NCI-H1436 treated with DMSO at 0.1 percent for 48 hours (cell line): Measurements from ENCODE around the gene POU4F1.
A peak's percentile ranks its signal among the peaks of the same experiment; 100 is the strongest.
"Not testable (repeated sequence)": the region's sequence is repeated elsewhere in the genome, so short reads cannot be mapped to it uniquely, and the experiment has no call there.

Experiments
- DNase-seq: peaks from one replicate; lab custom pipeline; 2025; lab: John Stamatoyannopoulos, UW

Gene POU4F1

GRCh38 chr13:78603240-78603957 is at the start of gene POU4F1:
Gene POU4F1 (minus strand): TSS chr13:78603552. CDS start chr13:78603326, 226 bp downstream.
- DNase-seq = peak; percentile 37

- no peak for DNase-seq
Observed at GRCh38 chr13:78652651-78653050, 49.3 kb upstream of the POU4F1 start.

GRCh38 chr13:78650717-78651083 is 47.3 kb upstream of the POU4F1 start:
- no peak for DNase-seq

- no peak for DNase-seq
Observed at GRCh38 chr13:78649997-78650716, 46.8 kb upstream of the POU4F1 start.

- not testable (repeated sequence) for DNase-seq
Observed at GRCh38 chr13:78647109-78647678, 43.8 kb upstream of the POU4F1 start.

- no peak for DNase-seq
Observed at GRCh38 chr13:78638216-78638615, 34.9 kb upstream of the POU4F1 start.

GRCh38 chr13:78636495-78636894 is 33.1 kb upstream of the POU4F1 start:
- DNase-seq = no peak

GRCh38 chr13:78632996-78633395 is 29.6 kb upstream of the POU4F1 start:
- DNase-seq = no peak

GRCh38 chr13:78631077-78631476 is 27.7 kb upstream of the POU4F1 start:
- no peak for DNase-seq

- no peak for DNase-seq
Observed at GRCh38 chr13:78630511-78630910, 27.2 kb upstream of the POU4F1 start.

GRCh38 chr13:78625384-78625783 is 22.0 kb upstream of the POU4F1 start:
- no peak for DNase-seq

GRCh38 chr13:78623132-78623531 is 19.8 kb upstream of the POU4F1 start:
- no peak for DNase-seq

GRCh38 chr13:78620936-78621470 is 17.7 kb upstream of the POU4F1 start:
- DNase-seq = no peak

- DNase-seq = no peak
Observed at GRCh38 chr13:78618411-78618810, 15.1 kb upstream of the POU4F1 start.

- no peak for DNase-seq
Observed at GRCh38 chr13:78611040-78611439, 7.7 kb upstream of the POU4F1 start.

- no peak for DNase-seq
Observed at GRCh38 chr13:78610381-78610883, 7.1 kb upstream of the POU4F1 start.

- no peak for DNase-seq
Observed at GRCh38 chr13:78609464-78610205, 6.3 kb upstream of the POU4F1 start.

GRCh38 chr13:78608688-78609463 is 5.5 kb upstream of the POU4F1 start:
- DNase-seq = no peak

- DNase-seq = no peak
Observed at GRCh38 chr13:78608252-78608687, 4.9 kb upstream of the POU4F1 start.

GRCh38 chr13:78607409-78608251 is 4.3 kb upstream of the POU4F1 start:
- DNase-seq = no peak
